ENCODE results near the gene TMEM91. TPM values are rescaled to one million over a fixed set of nuclear protein-coding genes. Genes with fewer than 3 reads are reported as not detected.

TMEM91 gene
- total and polyA plus RNA-seq, 2 donors (not counting 3 experiments of a cell fraction or from before 2014, with no cell fraction given), result 9.0 to 13.2 TPM

- Histone ChIP-seq H3K79me2 (ENCODE audit: control insufficient read depth, insufficient read depth, low read length) (no peaks in the 10 kb centered on the region), H3K9me1 (replicated peaks; ENCODE audit: control insufficient read depth, extremely low read depth, insufficient read depth, low read length) (no peaks in the 10 kb centered on the region), H3K4me2 (ENCODE audit: insufficient read depth, low read length) (no peak overlapping the region), H3K36me3 (ENCODE audit: control insufficient read depth in 2 of 2, extremely low read depth in 1 of 2, insufficient read depth in 2 of 2, low read length in 2 of 2) (peaks cover 0 to 17% of the 10 kb centered on the region in 2 experiments), H4K20me1 (replicated peaks; ENCODE audit: control insufficient read depth, extremely low read depth, insufficient read depth, low read length) (no peaks in the 10 kb centered on the region), H3K9ac (replicated peaks; ENCODE audit: extremely low read depth, insufficient read depth, low read length) (no peak overlapping the region), H3K4me3 (replicated peaks in 1 of 3; ENCODE audit: insufficient read depth in 1 of 3, low read depth in 1 of 3, low read length in 3 of 3) (no peak overlapping the region), H3K27me3 (ENCODE audit: control insufficient read depth in 2 of 2, insufficient read depth in 2 of 2, low read length in 2 of 2) (no peaks in the 10 kb centered on the region), H3K27ac (ENCODE audit: insufficient read depth, low read depth, low read length) (no peak overlapping the region), H3K4me1 (ENCODE audit: control insufficient read depth, extremely low read depth, insufficient read depth, low read length) (peaks cover 10% of the 10 kb centered on the region), H3K9me3 (replicated peaks; ENCODE audit: control insufficient read depth, insufficient read depth, low read length) (no peaks in the 10 kb centered on the region), H2AFZ (ENCODE audit: low read depth, low read length) (no peak overlapping the region)
- intact Hi-C loops (cut with micrococcal nuclease) (loop anchor here (5.0 kb wide), 1 partner anchor 126 kb away; no protein-coding TSS in a partner anchor), dilution Hi-C loops (cut with MboI; ENCODE audit: extremely low pct_ligation_motif_present, low sequenced_read_pairs) (no loop called here)
- ChIA-PET CTCF (interaction anchor here (0.6 to 1.1 kb wide), 2 partner anchors 69 to 137 kb away, joined by 3 to 4 read pairs; partner anchors contain the start of gene B9D2), POLR2A (no interaction called here)
- DNase-seq (ENCODE audit: low read depth, low spot score) (no peak), FAIRE-seq (no peak)
- TF ChIP-seq POLR2AphosphoS5 (IDR thresholded peaks at IDR 0.05; ENCODE audit: insufficient read depth, low read depth, low read length), result no peak
- no peak for TF ChIP-seq JUN (IDR thresholded peaks at IDR 0.05; ENCODE audit: borderline replicate concordance, insufficient read depth, insufficient read length, low read depth)
- TF ChIP-seq EZH2 (IDR thresholded peaks at IDR 0.05; ENCODE audit: borderline replicate concordance, low read depth, low read length, severe bottlenecking), result no peak
- no peak for TF ChIP-seq GATA2 (IDR thresholded peaks at IDR 0.05; ENCODE audit: insufficient read depth, insufficient read length, low read depth, low read length)
- no peak for TF ChIP-seq FOS (IDR thresholded peaks at IDR 0.05; ENCODE audit: borderline replicate concordance, insufficient read depth, low read length)
- TF ChIP-seq, protein P1, sequence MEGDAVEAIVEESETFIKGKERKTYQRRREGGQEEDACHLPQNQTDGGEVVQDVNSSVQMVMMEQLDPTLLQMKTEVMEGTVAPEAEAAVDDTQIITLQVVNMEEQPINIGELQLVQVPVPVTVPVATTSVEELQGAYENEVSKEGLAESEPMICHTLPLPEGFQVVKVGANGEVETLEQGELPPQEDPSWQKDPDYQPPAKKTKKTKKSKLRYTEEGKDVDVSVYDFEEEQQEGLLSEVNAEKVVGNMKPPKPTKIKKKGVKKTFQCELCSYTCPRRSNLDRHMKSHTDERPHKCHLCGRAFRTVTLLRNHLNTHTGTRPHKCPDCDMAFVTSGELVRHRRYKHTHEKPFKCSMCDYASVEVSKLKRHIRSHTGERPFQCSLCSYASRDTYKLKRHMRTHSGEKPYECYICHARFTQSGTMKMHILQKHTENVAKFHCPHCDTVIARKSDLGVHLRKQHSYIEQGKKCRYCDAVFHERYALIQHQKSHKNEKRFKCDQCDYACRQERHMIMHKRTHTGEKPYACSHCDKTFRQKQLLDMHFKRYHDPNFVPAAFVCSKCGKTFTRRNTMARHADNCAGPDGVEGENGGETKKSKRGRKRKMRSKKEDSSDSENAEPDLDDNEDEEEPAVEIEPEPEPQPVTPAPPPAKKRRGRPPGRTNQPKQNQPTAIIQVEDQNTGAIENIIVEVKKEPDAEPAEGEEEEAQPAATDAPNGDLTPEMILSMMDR (IDR thresholded peaks at IDR 0.05; ENCODE audit: extremely low read depth in 1 of 2, insufficient read depth in 1 of 2, low read depth in 1 of 2, low read length in 2 of 2), result no peak
- no peak for TF ChIP-seq POLR2A (IDR thresholded peaks at IDR 0.05; ENCODE audit: low read depth, low read length)
- TF ChIP-seq MAX (IDR thresholded peaks at IDR 0.05; ENCODE audit: insufficient read depth, insufficient read length), result no peak
- no peak for TF ChIP-seq MYC (IDR thresholded peaks at IDR 0.05; ENCODE audit: low read depth, low read length)
- BruUV-seq (replicated peaks), result no TSS peak
These were observed 56.8 kb downstream of the TMEM91 start for GRCh38 chr19:41433171-41433570.

Other genes starting within 250 kb of the TMEM91 start
- 1.6 and 4.5 TPM in 2 replicates for gene CYP2S1, start 183.3 kb upstream of the TMEM91 start, total RNA-seq
- gene CYP2S1, start 183.3 kb upstream of the TMEM91 start, polyA plus RNA-seq, result 0.98 and 1.0 TPM in 2 replicates
- 151 and 172 TPM in 2 replicates for gene AXL, start 157.3 kb upstream of the TMEM91 start, total RNA-seq
- gene AXL, start 157.3 kb upstream of the TMEM91 start, polyA plus RNA-seq, result 86.9 and 89.8 TPM in 2 replicates
- gene HNRNPUL1, start 112.2 kb upstream of the TMEM91 start, total RNA-seq, result 261 TPM in 2 replicates
- gene HNRNPUL1, start 112.2 kb upstream of the TMEM91 start, polyA plus RNA-seq, result 80.5 and 83.2 TPM in 2 replicates
- gene CCDC97, start 66.4 kb upstream of the TMEM91 start, total RNA-seq, result 24.2 and 27.2 TPM in 2 replicates
- 19.7 and 20.7 TPM in 2 replicates for gene CCDC97, start 66.4 kb upstream of the TMEM91 start, polyA plus RNA-seq
- 250 and 294 TPM in 2 replicates for gene TGFB1, start 22.6 kb upstream of the TMEM91 start, total RNA-seq
- gene TGFB1, start 22.6 kb upstream of the TMEM91 start, polyA plus RNA-seq, result 57.7 and 64.4 TPM in 2 replicates
- 12.2 and 13.6 TPM in 2 replicates for gene B9D2, start 12.4 kb upstream of the TMEM91 start, total RNA-seq
- gene B9D2, start 12.4 kb upstream of the TMEM91 start, polyA plus RNA-seq, result 23.9 and 28.4 TPM in 2 replicates
- 13.8 and 14.0 TPM in 2 replicates for gene EXOSC5, start 20.8 kb downstream of the TMEM91 start, total RNA-seq
- gene EXOSC5, start 20.8 kb downstream of the TMEM91 start, polyA plus RNA-seq, result 20.9 and 24.0 TPM in 2 replicates
- 12.9 and 16.5 TPM in 2 replicates for gene BCKDHA, start 21.3 kb downstream of the TMEM91 start, total RNA-seq
- gene BCKDHA, start 21.3 kb downstream of the TMEM91 start, polyA plus RNA-seq, result 50.4 and 63.6 TPM in 2 replicates
- gene B3GNT8, start 50.8 kb downstream of the TMEM91 start, total RNA-seq, result 6.5 and 7.6 TPM in 2 replicates
- gene B3GNT8, start 50.8 kb downstream of the TMEM91 start, polyA plus RNA-seq, result 3.6 and 4.1 TPM in 2 replicates
- gene DMAC2, start 63.4 kb downstream of the TMEM91 start, total RNA-seq, result 63.2 and 65.4 TPM in 2 replicates
- gene DMAC2, start 63.4 kb downstream of the TMEM91 start, polyA plus RNA-seq, result 124 and 137 TPM in 2 replicates
- gene ERICH4, start 66.6 kb downstream of the TMEM91 start, total RNA-seq, result not detected in 2 replicates
- not detected in 2 replicates for gene ERICH4, start 66.6 kb downstream of the TMEM91 start, polyA plus RNA-seq
- gene CEACAM21, start 199.6 kb downstream of the TMEM91 start, total RNA-seq, result 1.7 and 2.7 TPM in 2 replicates
- gene CEACAM21, start 199.6 kb downstream of the TMEM91 start, polyA plus RNA-seq, result 0.81 and 1.3 TPM in 2 replicates